Thyroid gland (tissue), 4 donors: ENCODE data around the gene TARM1.

Experiments used
- POLR2A ChIP-seq, 2 donors: fragments of 450-650 bp; IDR thresholded peaks; one replicate each; pipeline ENCODE4 v1.6.1; 2017; ENCODE audit warnings: antibody characterized with exemption in 2 of 2, mild to moderate bottlenecking in 2 of 2, moderate library complexity in 1 of 2
- TF ChIP-seq, protein P1 (sequence below), 6 experiments: fragments of 200-600 bp in 3 of 6; fragments of 450-650 bp in 3 of 6; sonication (generic) in 3 of 6; IDR thresholded peaks; one replicate each; pipeline ENCODE4 v1.5.1; 2016 to 2019; ENCODE audit warnings: antibody characterized with exemption in 6 of 6, mild to moderate bottlenecking in 2 of 6, inconsistent platforms in 1 of 6, moderate library complexity in 1 of 6

DNA sequence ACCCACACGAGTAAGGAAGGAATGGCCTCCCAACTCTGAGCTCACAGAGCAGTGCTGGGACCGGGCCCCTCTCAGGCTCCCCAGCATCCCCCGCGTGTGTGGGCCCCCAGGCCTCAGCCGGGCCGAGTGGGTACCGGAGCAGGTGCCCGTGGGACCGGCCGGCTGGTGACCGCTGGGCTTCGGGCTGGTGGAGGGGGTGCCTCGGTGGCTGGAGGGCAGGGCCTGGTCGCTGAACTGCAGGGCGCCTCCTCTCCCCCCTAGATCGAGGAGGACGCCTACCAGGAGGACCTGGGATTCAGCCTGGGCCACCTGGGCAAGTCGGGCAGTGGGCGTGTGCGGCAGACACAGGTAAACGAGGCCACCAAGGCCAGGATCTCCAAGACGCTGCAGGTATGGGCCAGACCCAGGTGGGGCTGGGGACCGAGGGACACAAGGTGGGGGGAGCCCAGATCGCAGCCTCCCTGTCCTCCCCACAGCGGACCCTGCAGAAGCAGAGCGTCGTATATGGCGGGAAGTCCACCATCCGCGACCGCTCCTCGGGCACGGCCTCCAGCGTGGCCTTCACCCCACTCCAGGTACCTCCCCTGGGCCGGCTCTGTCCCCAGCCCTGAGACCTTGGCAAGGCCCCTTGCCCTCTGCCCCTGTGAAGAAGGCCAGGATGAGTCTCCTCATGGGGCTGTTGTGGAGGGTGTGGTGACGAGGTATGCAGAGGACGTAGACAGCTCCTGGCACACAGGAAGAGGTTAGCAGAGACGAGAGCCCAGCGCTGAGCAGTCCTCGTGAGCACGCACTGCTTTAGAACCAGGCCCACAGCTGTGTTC, 47.8 kb upstream of the TARM1 start:
- TF ChIP-seq, protein P1, sequence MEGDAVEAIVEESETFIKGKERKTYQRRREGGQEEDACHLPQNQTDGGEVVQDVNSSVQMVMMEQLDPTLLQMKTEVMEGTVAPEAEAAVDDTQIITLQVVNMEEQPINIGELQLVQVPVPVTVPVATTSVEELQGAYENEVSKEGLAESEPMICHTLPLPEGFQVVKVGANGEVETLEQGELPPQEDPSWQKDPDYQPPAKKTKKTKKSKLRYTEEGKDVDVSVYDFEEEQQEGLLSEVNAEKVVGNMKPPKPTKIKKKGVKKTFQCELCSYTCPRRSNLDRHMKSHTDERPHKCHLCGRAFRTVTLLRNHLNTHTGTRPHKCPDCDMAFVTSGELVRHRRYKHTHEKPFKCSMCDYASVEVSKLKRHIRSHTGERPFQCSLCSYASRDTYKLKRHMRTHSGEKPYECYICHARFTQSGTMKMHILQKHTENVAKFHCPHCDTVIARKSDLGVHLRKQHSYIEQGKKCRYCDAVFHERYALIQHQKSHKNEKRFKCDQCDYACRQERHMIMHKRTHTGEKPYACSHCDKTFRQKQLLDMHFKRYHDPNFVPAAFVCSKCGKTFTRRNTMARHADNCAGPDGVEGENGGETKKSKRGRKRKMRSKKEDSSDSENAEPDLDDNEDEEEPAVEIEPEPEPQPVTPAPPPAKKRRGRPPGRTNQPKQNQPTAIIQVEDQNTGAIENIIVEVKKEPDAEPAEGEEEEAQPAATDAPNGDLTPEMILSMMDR (IDR thresholded peaks at IDR 0.05) = no peak
- TF ChIP-seq POLR2A (IDR thresholded peaks at IDR 0.05) = no peak
